HUES48 (cell line): ENCODE results near the gene PPIF.

Experiments
- H3K27ac ChIP-seq: one replicate; pipeline ENCODE4 v1.7.0; 2013; ENCODE audit warnings: low read depth, low read length, inconsistent platforms
- H3K27me3 ChIP-seq: 2 replicates; pipeline ENCODE4 v1.6.1; 2013; ENCODE audit warnings: mild to moderate bottlenecking, low read length; ENCODE audit not compliant: control insufficient read depth, insufficient read depth
- H3K36me3 ChIP-seq: 2 replicates; pipeline ENCODE4 v1.6.1; 2013; ENCODE audit warnings: low read length; ENCODE audit not compliant: control insufficient read depth, insufficient read depth
- H3K4me1 ChIP-seq: 2 replicates; pipeline ENCODE4 v1.6.1; 2013; ENCODE audit warnings: mild to moderate bottlenecking, low read length; ENCODE audit not compliant: control insufficient read depth, insufficient read depth
- H3K4me3 ChIP-seq: 2 replicates; pipeline ENCODE4 v1.5.1; 2013; ENCODE audit warnings: mild to moderate bottlenecking, low read depth, low read length
- H3K9ac ChIP-seq: 2 replicates; pipeline ENCODE4 v1.6.1; 2013; ENCODE audit warnings: mild to moderate bottlenecking, low read depth, low read length, moderate library complexity
- H3K9me3 ChIP-seq: 2 replicates; pipeline ENCODE4 v1.6.1; 2013; ENCODE audit warnings: low read length; ENCODE audit not compliant: control insufficient read depth, insufficient read depth

Gene PPIF

GRCh38 chr10:79342811-79343561 lies 4.3 kb upstream of the PPIF start:
- Histone ChIP-seq H3K9ac (no peak overlapping the region), H3K9me3 (no peaks in the 10 kb centered on the region), H3K4me3 (no peak overlapping the region), H3K4me1 (peaks cover 6% of the 10 kb centered on the region; the same call in 1 of the 2 replicates), H3K36me3 (no peaks in the 10 kb centered on the region), H3K27me3 (no peaks in the 10 kb centered on the region), H3K27ac (no peak overlapping the region)

GRCh38 chr10:79344502-79345195 lies 2.6 kb upstream of the PPIF start:
- H3K27me3 ChIP-seq = no peaks in the 10 kb centered on the region
- no peaks in the 10 kb centered on the region for H3K9me3 ChIP-seq
- peaks cover 11% of the 10 kb centered on the region for H3K36me3 ChIP-seq
- H3K27ac ChIP-seq = no peak overlapping the region
- H3K9ac ChIP-seq = no peak overlapping the region
- H3K4me3 ChIP-seq = no peak overlapping the region
- peaks cover 10% of the 10 kb centered on the region; the same call in 1 of the 2 replicates for H3K4me1 ChIP-seq

GRCh38 chr10:79345241-79346011 lies 1.8 kb upstream of the PPIF start:
- Histone ChIP-seq H3K9me3 (no peaks in the 10 kb centered on the region), H3K4me3 (no peak overlapping the region), H3K27me3 (no peaks in the 10 kb centered on the region), H3K4me1 (peaks cover 10% of the 10 kb centered on the region; the same call in 1 of the 2 replicates), H3K36me3 (peaks cover 19% of the 10 kb centered on the region), H3K27ac (no peak overlapping the region), H3K9ac (no peak overlapping the region)

- H3K27me3 ChIP-seq = no peaks in the 10 kb centered on the region
- peaks cover 10% of the 10 kb centered on the region; the same call in 1 of the 2 replicates for H3K4me1 ChIP-seq
- no peaks in the 10 kb centered on the region for H3K9me3 ChIP-seq
- peaks cover 24% of the 10 kb centered on the region for H3K36me3 ChIP-seq
- no peak overlapping the region for H3K4me3 ChIP-seq
- no peak overlapping the region for H3K9ac ChIP-seq
- H3K27ac ChIP-seq = no peak overlapping the region
Measured at GRCh38 chr10:79346012-79346340, 1.3 kb upstream of the PPIF start.

GRCh38 chr10:79346388-79347225 lies 662 bp upstream of the PPIF start:
- Histone ChIP-seq H3K27ac (peak overlapping the region; percentile 69), H3K36me3 (peaks cover 29% of the 10 kb centered on the region), H3K9ac (no peak overlapping the region), H3K4me1 (peaks cover 10% of the 10 kb centered on the region; the same call in 1 of the 2 replicates), H3K27me3 (no peaks in the 10 kb centered on the region), H3K9me3 (no peaks in the 10 kb centered on the region), H3K4me3 (peak overlapping the region; percentile 73; the same call in 1 of the 2 replicates)

- H3K4me1 ChIP-seq = peaks cover 10% of the 10 kb centered on the region; the same call in 1 of the 2 replicates
- H3K9ac ChIP-seq = peak overlapping the region; percentile 72
- peaks cover 44% of the 10 kb centered on the region for H3K36me3 ChIP-seq
- H3K27ac ChIP-seq = peak overlapping the region; percentile 40
- no peaks in the 10 kb centered on the region for H3K27me3 ChIP-seq
- no peaks in the 10 kb centered on the region for H3K9me3 ChIP-seq
- peak overlapping the region; percentile 73 for H3K4me3 ChIP-seq
Measured at GRCh38 chr10:79347894-79348639, 798 bp downstream of the PPIF start.

GRCh38 chr10:79348640-79348988 lies 1.3 kb downstream of the PPIF start:
- H3K4me3 ChIP-seq = peak overlapping the region; percentile 73
- peaks cover 49% of the 10 kb centered on the region for H3K36me3 ChIP-seq
- no peak overlapping the region for H3K27ac ChIP-seq
- no peaks in the 10 kb centered on the region for H3K27me3 ChIP-seq
- no peak overlapping the region for H3K9ac ChIP-seq
- peaks cover 10% of the 10 kb centered on the region; the same call in 1 of the 2 replicates for H3K4me1 ChIP-seq
- H3K9me3 ChIP-seq = no peaks in the 10 kb centered on the region

GRCh38 chr10:79349072-79349491 lies 1.8 kb downstream of the PPIF start:
- Histone ChIP-seq H3K36me3 (peaks cover 54% of the 10 kb centered on the region), H3K9ac (no peak overlapping the region), H3K4me3 (no peak overlapping the region), H3K27me3 (no peaks in the 10 kb centered on the region), H3K27ac (no peak overlapping the region), H3K9me3 (no peaks in the 10 kb centered on the region), H3K4me1 (peaks cover 10% of the 10 kb centered on the region; the same call in 1 of the 2 replicates)

- peaks cover 10% of the 10 kb centered on the region; the same call in 1 of the 2 replicates for H3K4me1 ChIP-seq
- no peak overlapping the region for H3K27ac ChIP-seq
- no peaks in the 10 kb centered on the region for H3K27me3 ChIP-seq
- H3K36me3 ChIP-seq = peaks cover 61% of the 10 kb centered on the region
- no peak overlapping the region for H3K9ac ChIP-seq
- H3K4me3 ChIP-seq = no peak overlapping the region
- no peaks in the 10 kb centered on the region for H3K9me3 ChIP-seq
Measured at GRCh38 chr10:79349766-79350406, 2.6 kb downstream of the PPIF start.
